ENCODE results near the gene PTBP1. TPM values are rescaled to one million over a fixed set of nuclear protein-coding genes. Genes with fewer than 3 reads are reported as not detected.

PTBP1 gene
- total and polyA plus RNA-seq, 2 of the 13 experiments (the other 11 are each of a cell fraction or from before 2014, with no cell fraction given), result 195 to 288 TPM

GRCh38 chr19:821825-822503 is 24.7 kb downstream of the PTBP1 start, which contains the start of gene PLPPR3:
Gene PLPPR3 (minus strand): TSS chr19:821955. CDS start chr19:821559, 396 bp downstream.
- no peak for FAIRE-seq
- no peaks in the 10 kb centered on the region for H3K9me3 ChIP-seq (ENCODE audit: low read length)
- BruUV-seq (replicated peaks), result no TSS peak
- H4K20me1 ChIP-seq (ENCODE audit: insufficient read depth, low read length), result no peaks in the 10 kb centered on the region
- TF ChIP-seq ZSCAN25 (CRISPR knock-in tag; IDR thresholded peaks at IDR 0.05), result no peak
- no peak for TF ChIP-seq KDM1A (CRISPR knock-in tag; IDR thresholded peaks at IDR 0.05)
- no peak for TF ChIP-seq TFAP4 (IDR thresholded peaks at IDR 0.05; ENCODE audit: borderline replicate concordance, low read depth)
- TF ChIP-seq ARID3A (IDR thresholded peaks at IDR 0.05; ENCODE audit: low read depth, low read length), result no peak
- no peak for TF ChIP-seq BRD4 (CRISPR knock-in tag; IDR thresholded peaks at IDR 0.05)
- no peak for TF ChIP-seq CHCHD3 (CRISPR knock-in tag; IDR thresholded peaks at IDR 0.05)
- no peak for TF ChIP-seq JARID2 (CRISPR knock-in tag; IDR thresholded peaks at IDR 0.05; ENCODE audit: insufficient replicate concordance)
- no peak for TF ChIP-seq NR0B2 (CRISPR knock-in tag; IDR thresholded peaks at IDR 0.05)
- no peak for TF ChIP-seq ZBTB33 (CRISPR knock-in tag; IDR thresholded peaks at IDR 0.05)
- no peak for ATAC-seq
- peaks cover 8% of the 10 kb centered on the region for H3K4me1 ChIP-seq (ENCODE audit: insufficient read depth, low read length)
- no peak for DNase-seq (ENCODE audit: low spot score)
- peaks cover 4 to 22% of the 10 kb centered on the region in 2 experiments for H3K27me3 ChIP-seq (ENCODE audit: control insufficient read depth in 1 of 2, insufficient read depth in 2 of 2, low read length in 2 of 2)
- peak within 1 kb of the TSS; percentile 36 for H3K4me2 ChIP-seq (ENCODE audit: low read depth, low read length)
- in situ Hi-C loops (cut with HindIII; ENCODE audit: extremely low pct_ligation_motif_present, low pct_unique_long_range_greater_than_20kb) (no loop called here), intact Hi-C loops (cut with micrococcal nuclease; ENCODE audit: unreplicated experiment) (no loop called here)
- 15% methylated on average over 4 of the region's 86 CpGs for WGBS (ENCODE audit: low lambda C conversion rate)
- POLR2A ChIA-PET, result no interaction called here
- peak within 1 kb of the TSS; percentile 34 to 58 (median 43); a peak in 4 of 6 replicates for H3K4me3 ChIP-seq (replicated peaks in 1 of 3; ENCODE audit: insufficient read depth in 1 of 3, low read depth in 2 of 3, low read length in 3 of 3)
- H3K79me2 ChIP-seq (ENCODE audit: insufficient read depth, low read length), result no peaks in the 10 kb centered on the region
- CTCF ChIA-PET (ENCODE audit: low intra/inter-chr PET ratio, low total read pairs), result no interaction called here
- no peak within 1 kb of the TSS for H3K9ac ChIP-seq (ENCODE audit: insufficient read depth, low read depth, low read length)
- H2AFZ ChIP-seq (ENCODE audit: low read length), result no peak within 1 kb of the TSS
- no peaks in the 10 kb centered on the region for H3K36me3 ChIP-seq (replicated peaks in 1 of 2; ENCODE audit: control insufficient read depth in 1 of 2, insufficient read depth in 2 of 2, low read length in 2 of 2)
- H3K27ac ChIP-seq (ENCODE audit: extremely low read length, insufficient read depth, low read length), result no peak within 1 kb of the TSS
